Right atrium auricular region (tissue), 2 donors: ENCODE results near the gene LIFR. TPM values are rescaled to one million over a fixed set of nuclear protein-coding genes. Genes with fewer than 3 reads are reported as not detected.

Experiments used
- DNase-seq: peaks from one replicate; pipeline ENCODE4 v3.0.0-alpha.2; 2019; ENCODE audit warnings: low spot score
- H3K27ac ChIP-seq, 2 donors: fragments of 200-600 bp; sonication (generic); 1 replicate in 1 of 2; 2 replicates in 1 of 2; pipeline ENCODE4 v1.5.1; 2016 to 2019
- H3K27me3 ChIP-seq, 2 donors: fragments of 200-600 bp; sonication (generic); one replicate each; pipeline versions ENCODE4 v1.5.1 to v1.6.0; 2017 to 2019
- H3K36me3 ChIP-seq: fragments of 200-600 bp; sonication (generic); one replicate; pipeline ENCODE4 v1.5.1; 2016
- H3K4me1 ChIP-seq, 2 donors: fragments of 200-600 bp; sonication (generic); one replicate each; pipeline versions ENCODE4 v1.5.1 to v1.6.0; 2017 to 2019
- H3K4me3 ChIP-seq, 2 donors: fragments of 200-600 bp; sonication (generic); 1 replicate in 1 of 2; 2 replicates in 1 of 2; pipeline ENCODE4 v1.5.1; 2017 to 2019; ENCODE audit warnings: mild to moderate bottlenecking in 1 of 2, moderate library complexity in 1 of 2
- H3K9me3 ChIP-seq, 2 donors: fragments of 200-600 bp; sonication (generic); one replicate each; pipeline ENCODE4 v1.5.1; 2019
- total RNA-seq, 2 donors: library from RNA; depleted of rRNA; stranded (reverse); fragments of >200 nt; gene quantifications; one replicate each; pipeline ENCODE4 v1.1.0, GENCODE V29; 2016
- TF ChIP-seq, protein P1 (sequence below), 2 donors: fragments of 200-600 bp; sonication (generic); IDR thresholded peaks; one replicate each; pipeline ENCODE4 v1.5.1; 2019; ENCODE audit warnings: antibody characterized with exemption in 2 of 2

LIFR gene, protein sequence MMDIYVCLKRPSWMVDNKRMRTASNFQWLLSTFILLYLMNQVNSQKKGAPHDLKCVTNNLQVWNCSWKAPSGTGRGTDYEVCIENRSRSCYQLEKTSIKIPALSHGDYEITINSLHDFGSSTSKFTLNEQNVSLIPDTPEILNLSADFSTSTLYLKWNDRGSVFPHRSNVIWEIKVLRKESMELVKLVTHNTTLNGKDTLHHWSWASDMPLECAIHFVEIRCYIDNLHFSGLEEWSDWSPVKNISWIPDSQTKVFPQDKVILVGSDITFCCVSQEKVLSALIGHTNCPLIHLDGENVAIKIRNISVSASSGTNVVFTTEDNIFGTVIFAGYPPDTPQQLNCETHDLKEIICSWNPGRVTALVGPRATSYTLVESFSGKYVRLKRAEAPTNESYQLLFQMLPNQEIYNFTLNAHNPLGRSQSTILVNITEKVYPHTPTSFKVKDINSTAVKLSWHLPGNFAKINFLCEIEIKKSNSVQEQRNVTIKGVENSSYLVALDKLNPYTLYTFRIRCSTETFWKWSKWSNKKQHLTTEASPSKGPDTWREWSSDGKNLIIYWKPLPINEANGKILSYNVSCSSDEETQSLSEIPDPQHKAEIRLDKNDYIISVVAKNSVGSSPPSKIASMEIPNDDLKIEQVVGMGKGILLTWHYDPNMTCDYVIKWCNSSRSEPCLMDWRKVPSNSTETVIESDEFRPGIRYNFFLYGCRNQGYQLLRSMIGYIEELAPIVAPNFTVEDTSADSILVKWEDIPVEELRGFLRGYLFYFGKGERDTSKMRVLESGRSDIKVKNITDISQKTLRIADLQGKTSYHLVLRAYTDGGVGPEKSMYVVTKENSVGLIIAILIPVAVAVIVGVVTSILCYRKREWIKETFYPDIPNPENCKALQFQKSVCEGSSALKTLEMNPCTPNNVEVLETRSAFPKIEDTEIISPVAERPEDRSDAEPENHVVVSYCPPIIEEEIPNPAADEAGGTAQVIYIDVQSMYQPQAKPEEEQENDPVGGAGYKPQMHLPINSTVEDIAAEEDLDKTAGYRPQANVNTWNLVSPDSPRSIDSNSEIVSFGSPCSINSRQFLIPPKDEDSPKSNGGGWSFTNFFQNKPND
- total RNA-seq, result 10 to 100 TPM; 38.9 to 58.0 TPM

DNA sequence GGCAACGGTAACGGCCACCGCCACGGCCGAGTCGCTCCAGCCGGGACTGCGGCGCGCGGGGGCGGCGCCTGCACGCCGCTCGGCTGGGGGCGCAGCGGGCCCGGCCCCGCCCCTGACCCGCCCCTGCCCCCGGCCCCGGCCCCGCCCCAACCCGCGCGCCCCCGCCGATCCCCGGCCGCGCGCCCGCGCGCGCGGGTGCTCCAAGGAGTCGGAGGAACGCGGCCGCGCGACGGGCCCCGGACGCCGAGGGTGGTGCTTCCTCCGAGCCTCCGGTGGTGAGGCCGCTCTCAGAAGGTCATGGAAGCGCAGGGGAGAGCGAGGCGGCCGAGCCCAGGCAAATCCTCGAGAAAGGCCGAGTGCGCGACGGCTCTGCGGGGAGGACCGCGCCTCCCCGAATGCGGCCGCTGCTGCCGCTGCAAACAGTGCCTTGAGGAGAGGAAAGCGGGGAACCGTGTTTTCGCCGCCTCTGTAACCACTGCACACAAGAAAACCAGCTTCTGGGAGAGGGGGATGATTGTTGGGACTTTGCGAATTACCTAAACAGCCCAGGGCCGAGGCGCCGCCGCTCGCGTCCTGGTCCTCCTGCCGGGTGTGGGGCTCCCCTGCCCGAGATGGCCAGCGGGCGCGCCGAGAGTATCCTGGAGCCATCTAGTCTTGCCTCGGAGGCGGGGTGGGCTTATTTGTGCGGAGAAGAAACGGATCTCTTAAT, at the start of gene LIFR:
TSS of gene LIFR (minus strand) at position 48 of the 709 bp plus-strand sequence. CDS start 25,999 bp downstream, outside the sequence.
- Histone ChIP-seq H3K36me3 (no peaks in the 10 kb centered on the region), H3K9me3 (no peaks in the 10 kb centered on the region), H3K4me3 (peak within 1 kb of the TSS; percentile 90 to 97), H3K27ac (peak within 1 kb of the TSS; percentile 98 to 99), H3K27me3 (no peaks in the 10 kb centered on the region), H3K4me1 (peaks cover 0 to 30% of the 10 kb centered on the region in 2 donors)
- DNase-seq, result peak; percentile 68
- TF ChIP-seq, protein P1, sequence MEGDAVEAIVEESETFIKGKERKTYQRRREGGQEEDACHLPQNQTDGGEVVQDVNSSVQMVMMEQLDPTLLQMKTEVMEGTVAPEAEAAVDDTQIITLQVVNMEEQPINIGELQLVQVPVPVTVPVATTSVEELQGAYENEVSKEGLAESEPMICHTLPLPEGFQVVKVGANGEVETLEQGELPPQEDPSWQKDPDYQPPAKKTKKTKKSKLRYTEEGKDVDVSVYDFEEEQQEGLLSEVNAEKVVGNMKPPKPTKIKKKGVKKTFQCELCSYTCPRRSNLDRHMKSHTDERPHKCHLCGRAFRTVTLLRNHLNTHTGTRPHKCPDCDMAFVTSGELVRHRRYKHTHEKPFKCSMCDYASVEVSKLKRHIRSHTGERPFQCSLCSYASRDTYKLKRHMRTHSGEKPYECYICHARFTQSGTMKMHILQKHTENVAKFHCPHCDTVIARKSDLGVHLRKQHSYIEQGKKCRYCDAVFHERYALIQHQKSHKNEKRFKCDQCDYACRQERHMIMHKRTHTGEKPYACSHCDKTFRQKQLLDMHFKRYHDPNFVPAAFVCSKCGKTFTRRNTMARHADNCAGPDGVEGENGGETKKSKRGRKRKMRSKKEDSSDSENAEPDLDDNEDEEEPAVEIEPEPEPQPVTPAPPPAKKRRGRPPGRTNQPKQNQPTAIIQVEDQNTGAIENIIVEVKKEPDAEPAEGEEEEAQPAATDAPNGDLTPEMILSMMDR (IDR thresholded peaks at IDR 0.05), result no peak

DNA sequence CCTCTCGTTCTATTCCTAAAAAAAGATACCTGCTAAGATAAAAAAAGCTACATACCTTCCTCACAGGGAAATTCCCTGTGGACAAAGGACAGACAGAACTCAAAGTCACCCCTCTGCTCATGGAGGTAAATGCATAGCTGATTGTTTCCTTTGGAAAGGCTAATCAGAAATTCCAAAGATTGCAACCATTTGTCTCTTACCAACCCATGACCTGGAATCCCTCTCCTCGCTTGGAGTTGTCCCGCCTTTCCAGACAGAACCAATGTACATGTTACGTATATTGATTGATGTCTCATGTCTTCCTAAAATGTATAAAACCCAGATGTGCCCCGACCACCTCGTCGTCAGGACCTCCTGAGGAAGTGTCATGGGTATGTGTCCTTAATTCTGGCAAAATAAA, 49.2 kb upstream of the LIFR start:
- Histone ChIP-seq H3K4me3 (no peak overlapping the region), H3K27me3 (no peaks in the 10 kb centered on the region), H3K9me3 (no peaks in the 10 kb centered on the region), H3K27ac (no peak overlapping the region), H3K36me3 (no peaks in the 10 kb centered on the region), H3K4me1 (peaks cover 0 to 19% of the 10 kb centered on the region in 2 donors)
- no peak for DNase-seq
- TF ChIP-seq, protein P1 (IDR thresholded peaks at IDR 0.05), result no peak

DNA sequence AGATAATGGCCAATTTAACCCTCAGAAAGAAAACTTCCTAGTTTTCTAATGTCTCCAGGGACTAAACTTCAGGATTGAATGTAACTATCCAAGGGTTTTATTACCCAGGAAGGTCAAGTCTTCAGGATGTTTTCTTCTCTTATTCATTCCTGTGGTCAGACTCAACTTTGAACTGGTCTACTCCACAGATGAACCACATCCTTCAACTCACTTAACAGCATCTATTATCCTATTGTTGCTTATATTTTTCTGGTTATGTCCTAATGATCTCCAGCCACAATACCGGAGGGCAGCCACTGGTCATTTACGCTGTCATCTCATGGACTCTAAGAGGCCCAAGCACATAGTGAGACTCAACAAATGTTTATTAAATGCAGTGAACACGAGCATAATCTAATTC, 47.2 kb upstream of the LIFR start:
- no peaks in the 10 kb centered on the region for H3K27me3 ChIP-seq
- H3K27ac ChIP-seq, result no peak overlapping the region
- H3K36me3 ChIP-seq, result no peaks in the 10 kb centered on the region
- H3K4me3 ChIP-seq, result no peak overlapping the region
- H3K9me3 ChIP-seq, result no peaks in the 10 kb centered on the region
- TF ChIP-seq, protein P1 (IDR thresholded peaks at IDR 0.05), result no peak
- peaks cover 0 to 27% of the 10 kb centered on the region in 2 donors for H3K4me1 ChIP-seq
- no peak for DNase-seq

DNA sequence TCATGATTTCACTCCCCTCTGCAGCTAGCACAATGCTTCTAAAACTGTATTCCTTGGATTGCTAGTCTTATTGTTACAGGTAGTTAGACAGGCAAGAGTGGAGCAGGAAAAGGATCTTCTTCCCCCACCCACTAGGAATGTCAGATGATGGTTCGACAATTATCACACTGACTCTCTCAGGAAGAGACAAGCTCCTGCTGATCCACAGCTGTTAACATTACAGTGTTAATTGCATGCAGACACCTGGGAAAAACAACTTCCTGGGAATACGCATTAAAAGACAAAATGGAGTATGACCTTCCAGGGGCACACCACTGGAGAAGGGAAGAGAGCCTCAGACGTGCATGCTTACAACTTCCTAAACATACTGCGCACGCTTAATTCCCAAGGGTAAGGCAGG, 46.2 kb upstream of the LIFR start:
- Histone ChIP-seq H3K27me3 (no peaks in the 10 kb centered on the region), H3K9me3 (no peaks in the 10 kb centered on the region), H3K27ac (no peak overlapping the region), H3K4me1 (peaks cover 0 to 32% of the 10 kb centered on the region in 2 donors), H3K4me3 (no peak overlapping the region), H3K36me3 (no peaks in the 10 kb centered on the region)
- TF ChIP-seq, protein P1 (IDR thresholded peaks at IDR 0.05), result no peak
- no peak for DNase-seq

DNA sequence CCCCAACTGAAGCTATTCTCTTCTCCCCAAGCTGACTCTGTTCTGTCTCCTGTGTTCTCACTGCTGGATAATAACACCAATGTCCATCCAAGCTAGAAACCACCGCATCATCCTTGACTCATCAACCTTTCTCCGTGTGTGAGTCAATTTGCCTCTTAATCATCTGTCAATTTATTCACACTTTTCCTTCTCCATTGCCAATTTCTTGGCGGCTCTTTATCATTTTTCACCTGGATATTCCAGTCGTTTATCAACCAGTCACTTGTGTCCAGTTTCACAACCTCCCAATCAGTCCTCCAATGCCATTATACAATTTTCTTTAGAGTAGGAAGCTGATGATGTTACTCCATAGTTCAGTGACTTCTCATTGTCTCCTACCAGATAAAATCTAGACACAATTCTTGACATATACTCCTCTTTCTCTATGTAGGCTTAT, 45.4 kb upstream of the LIFR start:
- peaks cover 0 to 32% of the 10 kb centered on the region in 2 donors for H3K4me1 ChIP-seq
- H3K9me3 ChIP-seq, result no peaks in the 10 kb centered on the region
- peak overlapping the region; percentile 50 to 70 for H3K27ac ChIP-seq

More for the DNA sequence above, 45.4 kb upstream of the LIFR start:
- Histone ChIP-seq H3K36me3 (no peaks in the 10 kb centered on the region), H3K4me3 (no peak overlapping the region), H3K27me3 (no peaks in the 10 kb centered on the region)
- DNase-seq, result no peak
- TF ChIP-seq, protein P1 (IDR thresholded peaks at IDR 0.05), result no peak
